ENCODE measurements around the gene STK39. TPM values are rescaled to one million over a fixed set of nuclear protein-coding genes. Genes with fewer than 3 reads are reported as not detected.

STK39 gene
- total and polyA plus RNA-seq, 2 of the 4 experiments (the other 2 are of a cell fraction) = 11.8 to 16.4 TPM

- BruUV-seq (replicated peaks) = no TSS peak
- in situ Hi-C loops (cut with MboI; ENCODE audit: low sequenced_read_pairs) = loop anchor here (5.0 kb wide), 1 partner anchor 156 kb away; no protein-coding TSS in a partner anchor
- no peak overlapping the region for H3K23ac ChIP-seq (ENCODE audit: low read depth, low read length)
- no peak overlapping the region for H3K4ac ChIP-seq (ENCODE audit: low read depth, low read length)
- H3K9me1 ChIP-seq (ENCODE audit: insufficient read depth, low read length) = peaks cover 3% of the 10 kb centered on the region; the same call in 1 of the 2 replicates
- no peak overlapping the region for H2AK9ac ChIP-seq (replicated peaks; ENCODE audit: low read depth, low read length, poor library complexity)
- no peaks in the 10 kb centered on the region for H3K79me1 ChIP-seq (ENCODE audit: low read depth in 1 of 2, low read length in 2 of 2)
- H2BK120ac ChIP-seq (ENCODE audit: low read depth, low read length) = no peak overlapping the region
- TF ChIP-seq USF2 (IDR thresholded peaks at IDR 0.05; ENCODE audit: low read depth, low read length) = no peak
- no peak for TF ChIP-seq MAZ (IDR thresholded peaks at IDR 0.05; ENCODE audit: borderline replicate concordance, low read depth, low read length)
- no peak for TF ChIP-seq MXI1 (IDR thresholded peaks at IDR 0.05; ENCODE audit: borderline replicate concordance, low read depth, low read length)
- no peak for TF ChIP-seq ELK1 (IDR thresholded peaks at IDR 0.05; ENCODE audit: borderline replicate concordance, low read depth, low read length)
- TF ChIP-seq CEBPB (IDR thresholded peaks at IDR 0.05; ENCODE audit: low read depth, low read length) = no peak
- TF ChIP-seq BHLHE40 (IDR thresholded peaks at IDR 0.05; ENCODE audit: low read depth, low read length) = no peak
- no peak for DNase-seq
- POLR2A ChIA-PET (ENCODE audit: unreplicated experiment) = no interaction called here
- no peak overlapping the region for H3K4me3 ChIP-seq (ENCODE audit: insufficient read depth, low read depth, low read length)
- H3K4me1 ChIP-seq (ENCODE audit: control insufficient read depth, insufficient read depth, low read length) = peaks cover 7% of the 10 kb centered on the region
- no peak overlapping the region for H2AK5ac ChIP-seq (ENCODE audit: low read depth, low read length)
- H3K36me3 ChIP-seq (ENCODE audit: control insufficient read depth, insufficient read depth, low read length) = peaks cover 5% of the 10 kb centered on the region
- no peak overlapping the region for H4K91ac ChIP-seq (ENCODE audit: insufficient read depth, low read depth, low read length)
- dilution Hi-C loops (cut with HindIII; ENCODE audit: low sequenced_read_pairs, unreplicated experiment) = no loop called here
- H3K9ac ChIP-seq (ENCODE audit: low read depth, low read length) = no peak overlapping the region
- no peak overlapping the region for H3K18ac ChIP-seq (ENCODE audit: low read depth, low read length)
- no peak for ATAC-seq (ENCODE audit: low read depth)
- no peak overlapping the region for H3K14ac ChIP-seq (replicated peaks; ENCODE audit: low read depth, low read length)
- no peak overlapping the region for H2BK15ac ChIP-seq (ENCODE audit: low read depth, low read length)
- H3K27me3 ChIP-seq (ENCODE audit: control insufficient read depth, insufficient read depth, low read length) = no peaks in the 10 kb centered on the region
- WGBS, 2 experiments (ENCODE audit: extremely low coverage in 2 of 2, insufficient read length in 1 of 2) = no CpG with 5 or more reads among the region's 3 CpGs
- no peak overlapping the region for H3K4me2 ChIP-seq (ENCODE audit: low read depth, low read length)
- no peak overlapping the region for H3K27ac ChIP-seq (ENCODE audit: insufficient read depth, low read length)
- H4K5ac ChIP-seq (ENCODE audit: low read depth, low read length) = no peak overlapping the region
- no peaks in the 10 kb centered on the region for H4K20me1 ChIP-seq (ENCODE audit: insufficient read depth, low read length)
- no peak overlapping the region for H2BK5ac ChIP-seq (ENCODE audit: low read depth, low read length, poor library complexity, severe bottlenecking)
- no peaks in the 10 kb centered on the region for H3K9me3 ChIP-seq (ENCODE audit: control insufficient read depth, insufficient read depth, low read length)
- no peak overlapping the region for H2BK20ac ChIP-seq (ENCODE audit: low read depth, low read length)
- CTCF ChIA-PET = interaction anchor here (0.6 kb wide), 1 partner anchor 157 kb away, joined by 3 read pairs; no protein-coding TSS in a partner anchor
- intact Hi-C loops (cut with micrococcal nuclease) = loop anchor here (10.0 kb wide), 2 partner anchors 667 to 1427 kb away; partner anchors contain the start of gene B3GALT1
- H2AFZ ChIP-seq (replicated peaks; ENCODE audit: low read length, poor library complexity) = no peak overlapping the region
- H4K8ac ChIP-seq (ENCODE audit: low read depth in 2 of 2, low read length in 2 of 2) = no peak overlapping the region
- no peak overlapping the region for H3K56ac ChIP-seq (ENCODE audit: extremely low read depth, insufficient read depth, low read length)
These were observed 285.8 kb downstream of the STK39 start for GRCh38 chr2:167961536-167962048.
